BJ (cell line): Measurements from ENCODE around the gene CFAP298. TPM values are rescaled to one million over a fixed set of nuclear protein-coding genes. Genes with fewer than 3 reads are reported as not detected.
A peak's percentile ranks its signal among the peaks of the same experiment; 100 is the strongest.

ENCODE experiments used
- CTCF ChIA-PET: fragments of 350-600 bp; formaldehyde crosslinking; extraction: SDS; loops from one replicate; lab custom pipeline; 2021; ENCODE audit warnings: antibody characterized with exemption, inconsistent platforms; lab: Yijun Ruan, JAX
- POLR2A ChIA-PET: fragments of 300-600 bp; sonication (Branson Sonifier 250); formaldehyde crosslinking; extraction: SDS; loops from one replicate; lab custom pipeline; 2021; ENCODE audit warnings: antibody characterized with exemption; lab: Charles Lee
- DNase-seq: peaks from one replicate; pipeline ENCODE4 v3.0.0-alpha.2; 2011; ENCODE audit warnings: low read depth
- H3K27me3 ChIP-seq: 2 replicates; pipeline ENCODE4 v1.6.0; 2011; ENCODE audit warnings: low read length; ENCODE audit not compliant: control insufficient read depth, insufficient read depth
- H3K36me3 ChIP-seq: 2 replicates; pipeline ENCODE4 v1.5.1; 2011; ENCODE audit warnings: low read length; ENCODE audit not compliant: control insufficient read depth, insufficient read depth
- H3K4me3 ChIP-seq: 2 replicates; pipeline ENCODE4 v1.5.1; 2011; ENCODE audit warnings: low read depth, mild to moderate bottlenecking, control low read depth, low read length
- polyA plus RNA-seq: library from polyadenylated mRNA; depleted of rRNA; stranded (reverse); fragments of >200 nt; gene quantifications from 2 replicates; pipeline ENCODE4 v1.2.3, GENCODE V29; 2011
- TF ChIP-seq, protein P1 (sequence below): IDR thresholded peaks from 2 replicates; pipeline ENCODE4 v1.5.1; 2011; ENCODE audit warnings: low read depth, mild to moderate bottlenecking, control low read depth, inconsistent platforms, low read length, moderate library complexity; ENCODE audit not compliant: insufficient read depth

Gene CFAP298
- polyA plus RNA-seq, 1 experiment, result 16.4 TPM

DNA sequence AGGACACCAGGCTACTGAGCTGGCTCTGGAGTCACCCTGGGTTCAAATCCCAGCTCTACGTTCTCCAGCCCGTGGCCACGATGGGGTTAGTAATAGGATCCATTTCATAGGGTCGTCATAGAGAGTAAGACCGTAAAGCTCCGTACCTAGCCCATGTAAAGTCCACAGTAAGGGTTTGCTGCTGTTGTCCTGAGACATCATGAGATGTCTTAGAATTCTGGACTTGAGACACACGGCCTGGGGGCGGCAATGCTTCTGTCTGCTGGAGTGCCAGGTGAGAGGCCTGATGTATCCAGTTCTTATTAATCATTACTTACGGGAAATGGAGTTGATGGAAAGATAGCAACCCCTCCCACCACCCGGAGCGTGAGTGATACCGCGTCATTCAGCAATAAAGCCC, 30.4 kb downstream of the CFAP298 start:
- no peak for DNase-seq
- Histone ChIP-seq H3K27me3 (peaks cover 18% of the 10 kb centered on the region), H3K36me3 (no peaks in the 10 kb centered on the region), H3K4me3 (no peak overlapping the region)
- TF ChIP-seq, protein P1, sequence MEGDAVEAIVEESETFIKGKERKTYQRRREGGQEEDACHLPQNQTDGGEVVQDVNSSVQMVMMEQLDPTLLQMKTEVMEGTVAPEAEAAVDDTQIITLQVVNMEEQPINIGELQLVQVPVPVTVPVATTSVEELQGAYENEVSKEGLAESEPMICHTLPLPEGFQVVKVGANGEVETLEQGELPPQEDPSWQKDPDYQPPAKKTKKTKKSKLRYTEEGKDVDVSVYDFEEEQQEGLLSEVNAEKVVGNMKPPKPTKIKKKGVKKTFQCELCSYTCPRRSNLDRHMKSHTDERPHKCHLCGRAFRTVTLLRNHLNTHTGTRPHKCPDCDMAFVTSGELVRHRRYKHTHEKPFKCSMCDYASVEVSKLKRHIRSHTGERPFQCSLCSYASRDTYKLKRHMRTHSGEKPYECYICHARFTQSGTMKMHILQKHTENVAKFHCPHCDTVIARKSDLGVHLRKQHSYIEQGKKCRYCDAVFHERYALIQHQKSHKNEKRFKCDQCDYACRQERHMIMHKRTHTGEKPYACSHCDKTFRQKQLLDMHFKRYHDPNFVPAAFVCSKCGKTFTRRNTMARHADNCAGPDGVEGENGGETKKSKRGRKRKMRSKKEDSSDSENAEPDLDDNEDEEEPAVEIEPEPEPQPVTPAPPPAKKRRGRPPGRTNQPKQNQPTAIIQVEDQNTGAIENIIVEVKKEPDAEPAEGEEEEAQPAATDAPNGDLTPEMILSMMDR, result no peak
- CTCF ChIA-PET, result interaction anchor here (1.6 to 2.4 kb wide), 3 partner anchors 12 to 179 kb away, joined by 5 to 14 read pairs (median 6); no protein-coding TSS in a partner anchor
- POLR2A ChIA-PET, result no interaction called here

DNA sequence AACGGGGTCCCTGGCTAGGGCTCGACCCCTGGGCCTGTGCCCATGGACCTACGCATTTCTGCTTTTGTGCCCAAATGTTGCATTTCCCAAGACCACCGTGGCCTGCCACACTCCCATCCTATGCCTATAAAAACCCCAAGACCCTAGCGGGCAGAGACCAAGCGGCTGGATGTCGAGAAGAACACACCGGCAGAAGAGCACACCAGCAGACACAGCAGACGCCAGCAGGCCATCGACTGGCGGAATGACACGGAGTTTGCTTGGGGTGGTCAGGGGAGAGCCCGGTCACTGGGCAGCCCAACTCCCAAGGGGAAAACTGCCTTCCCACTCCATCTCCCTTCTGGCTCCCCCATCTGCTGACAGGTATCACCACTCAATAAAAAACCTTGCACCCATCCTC, 31.2 kb downstream of the CFAP298 start:
- TF ChIP-seq, protein P1, result no peak
- Histone ChIP-seq H3K27me3 (peaks cover 17% of the 10 kb centered on the region), H3K4me3 (no peak overlapping the region), H3K36me3 (no peaks in the 10 kb centered on the region)
- DNase-seq, result no peak
- CTCF ChIA-PET, result interaction anchor here (1.2 to 3.5 kb wide), 3 partner anchors 11 to 167 kb away, joined by 3 to 26 read pairs (median 14); no protein-coding TSS in a partner anchor
- POLR2A ChIA-PET, result no interaction called here

DNA sequence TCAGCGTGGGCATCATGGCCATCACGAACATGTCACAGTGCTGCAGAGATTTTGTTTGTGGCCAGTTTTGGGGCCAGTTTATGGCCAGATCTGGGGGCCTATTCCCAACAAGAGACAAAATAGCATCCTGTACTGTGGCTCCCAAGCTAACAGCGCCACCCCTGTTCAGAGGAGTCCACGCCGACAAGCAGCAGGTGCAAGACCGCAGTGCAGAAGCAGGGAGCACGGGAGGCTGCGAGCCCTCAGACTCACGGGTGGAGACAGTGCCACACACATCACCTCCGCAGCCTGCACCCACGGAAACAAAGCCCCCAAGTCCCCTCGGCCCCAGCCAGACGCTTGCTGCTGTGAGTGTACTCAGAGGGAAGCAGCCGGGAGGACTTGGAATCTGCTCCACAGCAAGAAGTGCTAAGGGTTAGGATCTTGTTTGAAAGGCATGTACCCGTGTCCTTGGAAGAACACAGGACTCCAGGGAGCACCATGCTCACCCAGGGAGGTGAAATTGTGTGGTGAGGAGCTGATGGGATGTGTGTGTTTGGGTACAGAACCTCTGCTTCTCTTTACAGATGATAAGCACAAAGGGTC, 34.0 kb downstream of the CFAP298 start:
- POLR2A ChIA-PET, result no interaction called here

DNA sequence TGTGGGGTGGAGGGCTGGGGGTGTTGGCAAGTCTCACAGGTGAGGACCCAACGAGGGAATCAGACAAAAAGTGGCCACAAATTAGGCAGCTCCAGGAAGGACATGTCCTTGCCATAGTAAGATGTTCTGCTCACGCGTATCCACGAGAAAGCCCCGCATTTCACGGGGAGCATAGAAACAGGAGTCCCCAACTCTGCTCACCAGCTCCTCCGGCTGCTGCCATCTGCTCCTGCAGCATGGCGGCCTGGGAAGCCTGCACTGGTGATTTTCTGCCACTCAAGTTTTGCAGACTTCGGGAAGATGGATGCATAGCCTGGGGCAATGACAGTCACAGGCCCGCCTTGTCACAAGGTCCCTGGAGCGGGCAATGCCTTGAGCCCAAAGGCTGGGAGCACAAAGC, 36.2 kb downstream of the CFAP298 start:
- CTCF ChIA-PET, result interaction anchor here (1.0 to 1.8 kb wide), 4 partner anchors 17 to 181 kb away, joined by 3 to 6 read pairs (median 4); no protein-coding TSS in a partner anchor

More for the DNA sequence above, 34.0 kb downstream of the CFAP298 start:
- DNase-seq, result no peak
- Histone ChIP-seq H3K36me3 (no peaks in the 10 kb centered on the region), H3K4me3 (no peak overlapping the region), H3K27me3 (peaks cover 14% of the 10 kb centered on the region)
- TF ChIP-seq, protein P1, result peak; percentile 44
- CTCF ChIA-PET, result interaction anchor here (3.5 kb wide), 1 partner anchor 9 kb away, joined by 26 read pairs; no protein-coding TSS in a partner anchor

More for the DNA sequence above, 36.2 kb downstream of the CFAP298 start:
- no peaks in the 10 kb centered on the region for H3K36me3 ChIP-seq
- no peak overlapping the region for H3K4me3 ChIP-seq
- no peak for DNase-seq
- H3K27me3 ChIP-seq, result peaks cover 13% of the 10 kb centered on the region
- POLR2A ChIA-PET, result no interaction called here
- TF ChIP-seq, protein P1, result no peak
